GM19240 (cell line): Measurements from ENCODE around the gene LAMC1.

Source experiments
- DNase-seq: peaks from one replicate; pipeline ENCODE4 v3.0.0; 2011; ENCODE audit warnings: low spot score; ENCODE audit not compliant: insufficient read length

LAMC1 gene

DNA sequence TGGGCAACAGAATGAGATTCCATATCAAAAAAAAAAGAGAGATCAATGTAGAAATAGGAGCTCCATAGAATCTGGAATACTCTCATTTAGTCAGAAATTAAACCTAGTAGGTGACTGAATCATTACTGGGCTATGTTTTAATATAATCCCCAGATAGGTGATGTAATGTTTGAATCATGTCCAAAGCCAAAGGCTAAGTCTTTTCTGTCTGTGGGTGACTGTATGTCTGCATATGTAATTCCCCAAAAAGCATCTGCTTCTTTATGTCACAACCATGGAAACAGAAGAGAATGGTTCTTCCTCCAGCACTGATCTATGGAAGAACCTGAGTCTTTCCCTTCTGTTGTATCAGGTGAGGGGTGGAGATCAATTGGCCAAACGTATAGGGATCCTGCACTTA, 168.6 kb downstream of the LAMC1 start:
- no peak for DNase-seq

DNA sequence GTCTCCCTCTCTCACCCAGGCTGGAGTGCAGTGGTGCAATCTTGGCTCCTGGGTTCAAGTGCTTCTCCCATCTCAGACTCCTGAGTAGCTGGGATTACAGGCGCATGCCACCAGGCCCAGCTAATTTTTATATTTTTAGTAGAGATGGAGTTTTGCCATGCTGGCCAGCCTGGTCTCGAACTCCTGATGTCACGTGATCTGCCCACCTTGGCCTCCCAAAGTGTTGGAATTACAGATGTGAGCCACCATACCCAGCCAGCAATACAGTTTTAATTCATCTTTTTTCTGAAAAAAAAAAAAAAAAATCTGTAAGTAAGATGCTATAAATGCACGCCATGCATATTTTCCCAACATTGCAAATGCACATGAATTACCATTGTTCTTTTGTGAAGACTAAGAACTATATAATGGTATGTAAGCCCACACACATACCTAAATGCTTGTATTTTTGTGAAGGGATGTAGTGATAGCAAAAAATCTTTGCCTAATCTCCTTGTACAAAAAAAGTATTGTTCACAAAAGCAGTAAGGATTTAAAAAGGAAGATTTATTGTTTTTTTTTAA, 170.8 kb downstream of the LAMC1 start:
- DNase-seq: no peak

DNA sequence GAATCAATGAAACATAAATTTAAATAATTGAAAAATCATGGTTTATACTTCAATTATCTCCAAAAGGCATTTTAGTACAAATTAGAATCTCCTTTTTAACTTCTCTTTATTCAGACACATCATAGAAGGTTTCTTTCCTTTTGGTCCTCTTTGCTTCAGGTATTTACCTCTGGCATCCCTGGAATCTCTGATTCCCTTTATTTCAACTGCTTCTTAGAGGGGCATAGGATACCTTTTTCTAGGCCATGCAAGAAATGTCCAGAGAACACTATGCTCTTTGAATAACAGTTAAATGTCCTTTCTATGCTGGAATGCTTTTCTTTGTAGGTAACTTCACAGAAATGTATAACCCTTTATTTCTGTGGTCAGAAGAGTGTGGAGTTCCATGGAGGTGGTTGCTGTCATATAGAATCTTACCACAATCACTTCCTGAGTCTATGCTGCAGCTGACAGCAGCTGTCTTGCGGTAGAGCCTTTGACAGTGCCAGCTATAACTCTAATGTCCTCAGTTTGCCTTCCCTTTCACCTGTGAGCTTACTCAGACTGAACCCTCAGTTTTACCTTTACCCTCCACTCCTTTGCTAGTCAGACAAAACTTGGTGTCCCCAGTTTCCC, 171.4 kb downstream of the LAMC1 start:
- DNase-seq: peak; percentile 56

DNA sequence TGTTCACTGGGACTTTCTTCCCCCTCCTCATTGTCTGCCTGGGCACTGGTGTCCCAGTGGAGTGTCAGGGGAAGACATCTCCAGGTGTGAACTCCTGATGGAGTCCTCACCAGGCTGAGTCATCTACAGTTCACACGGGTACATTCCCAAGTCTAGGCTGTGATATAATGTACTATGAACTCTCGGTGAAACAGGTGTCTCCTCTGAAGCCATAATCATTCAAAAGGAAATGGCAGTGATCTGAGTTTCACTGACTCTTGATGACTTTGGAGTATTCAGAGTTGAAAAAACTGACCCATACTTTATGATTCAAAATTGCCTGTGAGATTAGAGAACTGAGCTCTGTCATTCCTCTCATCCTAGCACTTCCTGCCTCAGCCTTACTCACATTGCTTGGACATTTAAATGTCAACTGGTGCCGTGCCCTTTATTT, 171.9 kb downstream of the LAMC1 start:
- DNase-seq: no peak
